HG03108 (cell line): ENCODE data around the gene CSNK1G1.
"Not testable (repeated sequence)": the region's sequence is repeated elsewhere in the genome, so short reads cannot be mapped to it uniquely, and the experiment has no call there.

Source experiments
- ATAC-seq: cut with Tn5 transposase; IDR thresholded peaks from one replicate; pipeline ENCODE4 v1.9.1; 2021; ENCODE audit warnings: moderate library complexity; ENCODE audit not compliant: unreplicated experiment

Gene CSNK1G1

GRCh38 chr15:64351265-64351664, 4.7 kb downstream of the CSNK1G1 start:
- ATAC-seq = no peak

- no peak for ATAC-seq
Measured at GRCh38 chr15:64349375-64349774, 6.6 kb downstream of the CSNK1G1 start.

- ATAC-seq = no peak
Measured at GRCh38 chr15:64348455-64348854, 7.5 kb downstream of the CSNK1G1 start.

- ATAC-seq = not testable (repeated sequence)
Measured at GRCh38 chr15:64346242-64346641, 9.7 kb downstream of the CSNK1G1 start.

- ATAC-seq = no peak
Measured at GRCh38 chr15:64344651-64345294, 11.2 kb downstream of the CSNK1G1 start.

- no peak for ATAC-seq
Measured at GRCh38 chr15:64343841-64344240, 12.1 kb downstream of the CSNK1G1 start.

- no peak for ATAC-seq
Measured at GRCh38 chr15:64343222-64343621, 12.8 kb downstream of the CSNK1G1 start.

- ATAC-seq = no peak
Measured at GRCh38 chr15:64341961-64342360, 14.0 kb downstream of the CSNK1G1 start.

- ATAC-seq = no peak
Measured at GRCh38 chr15:64340355-64340754, 15.6 kb downstream of the CSNK1G1 start.

- ATAC-seq = no peak
Measured at GRCh38 chr15:64337761-64338160, 18.2 kb downstream of the CSNK1G1 start.

- ATAC-seq = no peak
Measured at GRCh38 chr15:64333986-64334929, 21.7 kb downstream of the CSNK1G1 start.

- ATAC-seq = no peak
Measured at GRCh38 chr15:64333516-64333915, 22.5 kb downstream of the CSNK1G1 start.

GRCh38 chr15:64331668-64332067, 24.3 kb downstream of the CSNK1G1 start:
- ATAC-seq = not testable (repeated sequence)

GRCh38 chr15:64326975-64327374, 29.0 kb downstream of the CSNK1G1 start:
- not testable (repeated sequence) for ATAC-seq

GRCh38 chr15:64326458-64326857, 29.5 kb downstream of the CSNK1G1 start:
- ATAC-seq = not testable (repeated sequence)

GRCh38 chr15:64324165-64324877, 31.7 kb downstream of the CSNK1G1 start:
- ATAC-seq = no peak

- ATAC-seq = no peak
Measured at GRCh38 chr15:64315216-64315615, 40.8 kb downstream of the CSNK1G1 start.

- ATAC-seq = no peak
Measured at GRCh38 chr15:64314456-64314855, 41.5 kb downstream of the CSNK1G1 start.

- no peak for ATAC-seq
Measured at GRCh38 chr15:64311566-64311965, 44.4 kb downstream of the CSNK1G1 start.

GRCh38 chr15:64310036-64310435, 45.9 kb downstream of the CSNK1G1 start:
- ATAC-seq = no peak

GRCh38 chr15:64305261-64305660, 50.7 kb downstream of the CSNK1G1 start:
- no peak for ATAC-seq
